Trophoblast cell (in vitro differentiated cells and primary cell): ENCODE data around the gene WDPCP.

Experiments used
- DNase-seq, 2 donors: peaks; one replicate each; pipeline ENCODE4 v3.0.0-alpha.2; 2016
- H2AFZ ChIP-seq: 2 replicates; pipeline ENCODE4 v1.6.1; 2013; ENCODE audit warnings: low read length, moderate library complexity, mild to moderate bottlenecking; ENCODE audit not compliant: insufficient read depth, poor library complexity
- H2AK5ac ChIP-seq: 2 replicates; pipeline ENCODE4 v1.6.1; 2013; ENCODE audit warnings: mild to moderate bottlenecking, low read length
- H2BK120ac ChIP-seq: 2 replicates; pipeline ENCODE4 v1.6.1; 2013; ENCODE audit warnings: low read length, mild to moderate bottlenecking, moderate library complexity; ENCODE audit not compliant: insufficient read depth, poor library complexity
- H2BK12ac ChIP-seq: 2 replicates; pipeline ENCODE4 v1.6.1; 2013; ENCODE audit warnings: mild to moderate bottlenecking, low read length, moderate library complexity
- H2BK5ac ChIP-seq: 2 replicates; pipeline ENCODE4 v1.6.1; 2013; ENCODE audit warnings: low read length, low read depth, moderate library complexity, mild to moderate bottlenecking; ENCODE audit not compliant: poor library complexity
- H3K14ac ChIP-seq: 2 replicates; pipeline ENCODE4 v1.6.1; 2013; ENCODE audit warnings: mild to moderate bottlenecking, low read length
- H3K18ac ChIP-seq: 2 replicates; pipeline ENCODE4 v1.6.1; 2013; ENCODE audit warnings: mild to moderate bottlenecking, low read length
- H3K23ac ChIP-seq: 2 replicates; pipeline ENCODE4 v1.6.1; 2013; ENCODE audit warnings: low read length
- H3K27ac ChIP-seq: 2 replicates; pipeline ENCODE4 v1.5.1; 2013; ENCODE audit warnings: low read depth, mild to moderate bottlenecking, inconsistent platforms, low read length, moderate library complexity
- H3K27me3 ChIP-seq: 2 replicates; pipeline ENCODE4 v1.6.1; 2013; ENCODE audit warnings: inconsistent platforms, mild to moderate bottlenecking, low read length, moderate library complexity; ENCODE audit not compliant: insufficient read depth
- H3K36me3 ChIP-seq, 2 experiments: 1 replicate in 1 of 2; 2 replicates in 1 of 2; pipeline ENCODE4 v1.6.1; 2013; ENCODE audit warnings: low read length in 2 of 2, mild to moderate bottlenecking in 2 of 2, moderate library complexity in 1 of 2; ENCODE audit not compliant: insufficient read depth in 2 of 2, control insufficient read depth in 1 of 2
- H3K4ac ChIP-seq: 2 replicates; pipeline ENCODE4 v1.6.1; 2013; ENCODE audit warnings: low read depth, mild to moderate bottlenecking, low read length, moderate library complexity
- H3K4me1 ChIP-seq, 2 experiments: 1 replicate in 1 of 2; 2 replicates in 1 of 2; pipeline ENCODE4 v1.6.1; 2013; ENCODE audit warnings: low read length in 2 of 2, mild to moderate bottlenecking in 2 of 2, moderate library complexity in 1 of 2; ENCODE audit not compliant: insufficient read depth in 2 of 2, control insufficient read depth in 1 of 2
- H3K4me2 ChIP-seq: 2 replicates; pipeline ENCODE4 v1.6.1; 2013; ENCODE audit warnings: inconsistent platforms, mild to moderate bottlenecking, low read length, moderate library complexity
- H3K4me3 ChIP-seq: 2 replicates; pipeline ENCODE4 v1.5.1; 2013; ENCODE audit warnings: mild to moderate bottlenecking, low read depth, low read length, inconsistent platforms
- H3K79me1 ChIP-seq: one replicate; pipeline ENCODE4 v1.6.1; 2013; ENCODE audit warnings: low read length
- H3K79me2 ChIP-seq: 2 replicates; pipeline ENCODE4 v1.6.1; 2013; ENCODE audit warnings: low read length, mild to moderate bottlenecking; ENCODE audit not compliant: control insufficient read depth, insufficient read depth, poor library complexity
- H3K9ac ChIP-seq: 2 replicates; pipeline ENCODE4 v1.6.1; 2013; ENCODE audit warnings: mild to moderate bottlenecking, low read length
- H3K9me3 ChIP-seq: 2 replicates; pipeline ENCODE4 v1.6.1; 2013; ENCODE audit warnings: low read depth, mild to moderate bottlenecking, control low read depth, inconsistent platforms, low read length; ENCODE audit not compliant: insufficient read depth
- H4K12ac ChIP-seq: 2 replicates; pipeline ENCODE4 v1.6.1; 2013; ENCODE audit warnings: low read depth, mild to moderate bottlenecking, low read length, moderate library complexity
- H4K8ac ChIP-seq: 2 replicates; pipeline ENCODE4 v1.6.1; 2013; ENCODE audit warnings: low read depth, mild to moderate bottlenecking, low read length, moderate library complexity
- H4K91ac ChIP-seq: one replicate; pipeline ENCODE4 v1.6.1; 2013; ENCODE audit warnings: low read depth, mild to moderate bottlenecking, low read length, moderate library complexity
- WGBS: extraction: QIAGEN DNeasy Blood & Tissue Kit; methylation state at CpG from one replicate; pipeline ENCODE4 v1.1.7; 2013; ENCODE audit warnings: missing lambda C conversion rate; ENCODE audit not compliant: insufficient read length, insufficient coverage; ENCODE audit errors: extremely low coverage; 5-methylcytosine and 5-hydroxymethylcytosine counted together

The WDPCP gene

GRCh38 chr2:63590626-63591408 is 2.5 kb upstream of the WDPCP start:
- no peak overlapping the region for H2AK5ac ChIP-seq
- peaks cover 0 to 2% of the 10 kb centered on the region in 2 experiments for H3K4me1 ChIP-seq
- no peak overlapping the region for H2BK5ac ChIP-seq
- H3K36me3 ChIP-seq, result peaks cover 0 to 3% of the 10 kb centered on the region in 2 experiments
- H3K23ac ChIP-seq, result no peak overlapping the region
- no peak overlapping the region for H2BK120ac ChIP-seq
- no peaks in the 10 kb centered on the region for H3K9me3 ChIP-seq
- peak overlapping the region; percentile 10 for H3K4ac ChIP-seq
- WGBS, result no CpG with 5 or more reads among the region's 3 CpGs
- no peak overlapping the region for H3K27ac ChIP-seq
- no peak overlapping the region for H4K91ac ChIP-seq
- H3K18ac ChIP-seq, result no peak overlapping the region
- DNase-seq, result no peak
- H3K79me2 ChIP-seq, result peaks cover 7% of the 10 kb centered on the region
- no peak overlapping the region for H4K8ac ChIP-seq
- no peak overlapping the region for H3K9ac ChIP-seq
- no peak overlapping the region for H2BK12ac ChIP-seq
- H3K4me2 ChIP-seq, result no peak overlapping the region
- peaks cover 2% of the 10 kb centered on the region for H3K27me3 ChIP-seq
- H2AFZ ChIP-seq, result no peak overlapping the region
- no peak overlapping the region for H3K14ac ChIP-seq
- H3K4me3 ChIP-seq, result no peak overlapping the region
- peaks cover 9% of the 10 kb centered on the region for H3K79me1 ChIP-seq
- no peak overlapping the region for H4K12ac ChIP-seq

- no peak overlapping the region for H3K23ac ChIP-seq
- peak overlapping the region; percentile 94 for H3K4me2 ChIP-seq
- peak overlapping the region; percentile 86 for H3K4me3 ChIP-seq
- peak overlapping the region; percentile 71 for H3K14ac ChIP-seq
- WGBS, result no CpG with 5 or more reads among the region's 26 CpGs
- no peak for DNase-seq
- H3K9me3 ChIP-seq, result no peaks in the 10 kb centered on the region
- H2BK12ac ChIP-seq, result no peak overlapping the region
- H2BK120ac ChIP-seq, result peak overlapping the region; percentile 57
- H3K79me2 ChIP-seq, result peaks cover 7% of the 10 kb centered on the region
- peak overlapping the region; percentile 88 for H4K8ac ChIP-seq
- peaks cover 9% of the 10 kb centered on the region for H3K79me1 ChIP-seq
- peak overlapping the region; percentile 94 for H3K9ac ChIP-seq
- H2AFZ ChIP-seq, result peak overlapping the region; percentile 86
- H3K27me3 ChIP-seq, result peaks cover 2% of the 10 kb centered on the region
- no peak overlapping the region for H2AK5ac ChIP-seq
- H3K27ac ChIP-seq, result peak overlapping the region; percentile 65
- no peak overlapping the region for H4K12ac ChIP-seq
- peak overlapping the region; percentile 25 for H4K91ac ChIP-seq
- peak overlapping the region; percentile 45 for H2BK5ac ChIP-seq
- H3K36me3 ChIP-seq, result peaks cover 0 to 2% of the 10 kb centered on the region in 2 experiments
- peak overlapping the region; percentile 71 for H3K4ac ChIP-seq
- peak overlapping the region; percentile 83 for H3K18ac ChIP-seq
- peaks cover 0 to 2% of the 10 kb centered on the region in 2 experiments for H3K4me1 ChIP-seq
Observed at GRCh38 chr2:63589148-63589958, 1.1 kb upstream of the WDPCP start.

- peak overlapping the region; percentile 97 for H2AFZ ChIP-seq
- peak overlapping the region; percentile 87 for H4K8ac ChIP-seq
- H3K4me1 ChIP-seq, result peaks cover 0 to 2% of the 10 kb centered on the region in 2 experiments
- no peak overlapping the region for H3K18ac ChIP-seq
- peaks cover 0 to 2% of the 10 kb centered on the region in 2 experiments for H3K36me3 ChIP-seq
- H3K27ac ChIP-seq, result peak overlapping the region; percentile 50
- H2AK5ac ChIP-seq, result no peak overlapping the region
- H2BK120ac ChIP-seq, result peak overlapping the region; percentile 50
- no peaks in the 10 kb centered on the region for H3K9me3 ChIP-seq
- H2BK5ac ChIP-seq, result no peak overlapping the region
- no CpG with 5 or more reads among the region's 33 CpGs for WGBS
- peak in 1 of 2 donors; percentile 68 for DNase-seq
- H3K79me1 ChIP-seq, result peaks cover 9% of the 10 kb centered on the region
- H3K23ac ChIP-seq, result no peak overlapping the region
- peak overlapping the region; percentile 22 for H3K9ac ChIP-seq
- H3K14ac ChIP-seq, result no peak overlapping the region
- peak overlapping the region; percentile 1 for H2BK12ac ChIP-seq
- H3K79me2 ChIP-seq, result peaks cover 7% of the 10 kb centered on the region
- peak overlapping the region; percentile 77 for H4K12ac ChIP-seq
- peak overlapping the region; percentile 84 for H3K4me3 ChIP-seq
- H4K91ac ChIP-seq, result no peak overlapping the region
- H3K27me3 ChIP-seq, result peaks cover 2% of the 10 kb centered on the region
- H3K4ac ChIP-seq, result no peak overlapping the region
- H3K4me2 ChIP-seq, result peak overlapping the region; percentile 80
Observed at GRCh38 chr2:63587814-63588384, 378 bp downstream of the WDPCP start.

- H3K14ac ChIP-seq, result no peak overlapping the region
- no peak overlapping the region for H2BK5ac ChIP-seq
- WGBS, result no CpG with 5 or more reads among the region's 1 CpG
Observed at GRCh38 chr2:63582873-63583272, 5.4 kb downstream of the WDPCP start.

More at GRCh38 chr2:63582873-63583272, 5.4 kb downstream of the WDPCP start:
- Histone ChIP-seq H3K36me3 (no peaks in the 10 kb centered on the region), H2AK5ac (no peak overlapping the region), H3K9ac (no peak overlapping the region), H3K9me3 (no peaks in the 10 kb centered on the region), H2BK120ac (no peak overlapping the region), H3K79me1 (no peaks in the 10 kb centered on the region), H3K4ac (no peak overlapping the region), H3K4me3 (no peak overlapping the region), H4K12ac (no peak overlapping the region), H4K91ac (no peak overlapping the region), H3K27me3 (no peaks in the 10 kb centered on the region), H3K23ac (no peak overlapping the region), H3K4me1 (peaks cover 0 to 2% of the 10 kb centered on the region in 2 experiments), H3K27ac (no peak overlapping the region), H3K18ac (no peak overlapping the region), H4K8ac (no peak overlapping the region), H2BK12ac (no peak overlapping the region), H2AFZ (no peak overlapping the region), H3K79me2 (no peaks in the 10 kb centered on the region), H3K4me2 (no peak overlapping the region)
- no peak for DNase-seq
